PFSK-1 (cell line): Measurements from ENCODE around the gene CHMP4A.

Experiments
- POLR2AphosphoS5 ChIP-seq: IDR thresholded peaks from 2 replicates; pipeline ENCODE4 v1.6.1; 2012; ENCODE audit warnings: low read depth, mild to moderate bottlenecking, control low read depth, low read length, moderate library complexity
- SIN3A ChIP-seq: IDR thresholded peaks from 2 replicates; pipeline ENCODE4 v1.6.1; 2012; ENCODE audit warnings: mild to moderate bottlenecking, low read length, moderate library complexity, borderline replicate concordance; ENCODE audit not compliant: insufficient read depth

GRCh38 chr14:24187539-24187915 is 25.8 kb downstream of the CHMP4A start:
- TF ChIP-seq SIN3A (no peak), POLR2AphosphoS5 (no peak)
